ENCODE measurements around the gene ZNF335. TPM values are rescaled to one million over a fixed set of nuclear protein-coding genes. Genes with fewer than 3 reads are reported as not detected.

The ZNF335 gene
- polyA plus RNA-seq, 1 experiment: 9.9 TPM

- H3K36me3 ChIP-seq (ENCODE audit: control insufficient read depth, insufficient read depth, low read length): no peaks in the 10 kb centered on the region
Observed at GRCh38 chr20:46001498-46001897, 29.5 kb upstream of the ZNF335 start.

GRCh38 chr20:46000262-46000996 is 28.4 kb upstream of the ZNF335 start:
- ChIA-PET CTCF (interaction anchor here (0.6 to 4.6 kb wide), 3 partner anchors 13 to 114 kb away, joined by 3 to 30 read pairs (median 5); no protein-coding TSS in a partner anchor), POLR2A (interaction anchor here (0.6 to 0.7 kb wide), 2 partner anchors 35 to 377 kb away, joined by 5 to 19 read pairs; no protein-coding TSS in a partner anchor)

More at GRCh38 chr20:46001498-46001897, 29.5 kb upstream of the ZNF335 start:
- Histone ChIP-seq H3K27me3 (ENCODE audit: control insufficient read depth, insufficient read depth, low read length) (peaks cover 31% of the 10 kb centered on the region), H3K4me3 (ENCODE audit: low read depth, low read length) (no peak overlapping the region)
- TF ChIP-seq CTCF (IDR thresholded peaks at IDR 0.05; ENCODE audit: insufficient read depth, low read depth, low read length): no peak
- DNase-seq (ENCODE audit: low read depth): no peak
- ChIA-PET POLR2A (no interaction called here), CTCF (interaction anchor here (1.0 to 4.6 kb wide), 2 partner anchors 12 to 14 kb away, joined by 5 to 30 read pairs; no protein-coding TSS in a partner anchor)

GRCh38 chr20:45999557-46000261 is 27.7 kb upstream of the ZNF335 start:
- peaks cover 27% of the 10 kb centered on the region for H3K27me3 ChIP-seq (ENCODE audit: control insufficient read depth, insufficient read depth, low read length)
- TF ChIP-seq CTCF (IDR thresholded peaks at IDR 0.05; ENCODE audit: insufficient read depth, low read depth, low read length): no peak
- ChIA-PET CTCF (interaction anchor here (1.0 to 4.6 kb wide), 5 partner anchors 10 to 23 kb away, joined by 3 to 30 read pairs (median 5); no protein-coding TSS in a partner anchor), POLR2A (interaction anchor here (0.7 kb wide), 1 partner anchor 377 kb away, joined by 5 read pairs; no protein-coding TSS in a partner anchor)
- no peaks in the 10 kb centered on the region for H3K36me3 ChIP-seq (ENCODE audit: control insufficient read depth, insufficient read depth, low read length)
- DNase-seq (ENCODE audit: low read depth): no peak
- no peak overlapping the region for H3K4me3 ChIP-seq (ENCODE audit: low read depth, low read length)

More at GRCh38 chr20:46000262-46000996, 28.4 kb upstream of the ZNF335 start:
- H3K4me3 ChIP-seq (ENCODE audit: low read depth, low read length): no peak overlapping the region
- TF ChIP-seq CTCF (IDR thresholded peaks at IDR 0.05; ENCODE audit: insufficient read depth, low read depth, low read length): no peak
- H3K27me3 ChIP-seq (ENCODE audit: control insufficient read depth, insufficient read depth, low read length): peaks cover 31% of the 10 kb centered on the region
- no peak for DNase-seq (ENCODE audit: low read depth)
- H3K36me3 ChIP-seq (ENCODE audit: control insufficient read depth, insufficient read depth, low read length): no peaks in the 10 kb centered on the region

- POLR2A ChIA-PET: no interaction called here
- no peak for DNase-seq (ENCODE audit: low read depth)
- no peak overlapping the region for H3K4me3 ChIP-seq (ENCODE audit: low read depth, low read length)
- TF ChIP-seq CTCF (IDR thresholded peaks at IDR 0.05; ENCODE audit: insufficient read depth, low read depth, low read length): no peak
- H3K36me3 ChIP-seq (ENCODE audit: control insufficient read depth, insufficient read depth, low read length): no peaks in the 10 kb centered on the region
- peaks cover 25% of the 10 kb centered on the region for H3K27me3 ChIP-seq (ENCODE audit: control insufficient read depth, insufficient read depth, low read length)
- CTCF ChIA-PET: interaction anchor here (1.0 to 4.6 kb wide), 4 partner anchors 11 to 24 kb away, joined by 3 to 30 read pairs (median 4); no protein-coding TSS in a partner anchor
Observed at GRCh38 chr20:45998761-45999160, 26.8 kb upstream of the ZNF335 start.

- TF ChIP-seq CTCF (IDR thresholded peaks at IDR 0.05; ENCODE audit: insufficient read depth, low read depth, low read length): no peak
- POLR2A ChIA-PET: no interaction called here
- DNase-seq (ENCODE audit: low read depth): no peak
- Histone ChIP-seq H3K4me3 (ENCODE audit: low read depth, low read length) (no peak overlapping the region), H3K27me3 (ENCODE audit: control insufficient read depth, insufficient read depth, low read length) (peaks cover 23% of the 10 kb centered on the region), H3K36me3 (ENCODE audit: control insufficient read depth, insufficient read depth, low read length) (no peaks in the 10 kb centered on the region)
- CTCF ChIA-PET: no interaction called here
Observed at GRCh38 chr20:45998337-45998736, 26.3 kb upstream of the ZNF335 start.
